ENCODE measurements around the gene PTGDS. TPM values are rescaled to one million over a fixed set of nuclear protein-coding genes. Genes with fewer than 3 reads are reported as not detected.

PTGDS gene
- total and polyA plus RNA-seq, 2 donors (not counting 1 experiment from before 2014, with no cell fraction given): 0.13 TPM; not detected in 1

- no peaks in the 10 kb centered on the region for H4K20me1 ChIP-seq (ENCODE audit: control insufficient read depth, insufficient read depth, low read length, poor library complexity, severe bottlenecking)
- no peak for ATAC-seq (ENCODE audit: low read depth)
- no peak within 1 kb of the TSS for H2AFZ ChIP-seq (ENCODE audit: insufficient read depth, low read depth, low read length, poor library complexity, severe bottlenecking)
- POLR2A ChIA-PET: interaction anchor here (0.6 kb wide), 1 partner anchor 14 kb away, joined by 3 read pairs; no protein-coding TSS in a partner anchor
- intact Hi-C loops (cut with micrococcal nuclease): no loop called here
- no peak within 1 kb of the TSS for H3K27ac ChIP-seq (ENCODE audit: low read length in 2 of 2)
- peaks cover 21% of the 10 kb centered on the region for H3K27me3 Mint-ChIP-seq
- peaks cover 12 to 17% of the 10 kb centered on the region in 2 donors for H3K4me1 ChIP-seq (ENCODE audit: control insufficient read depth in 2 of 2, insufficient read depth in 2 of 2, low read length in 2 of 2)
- no peak for DNase-seq
- H3K4me3 ChIP-seq (ENCODE audit: control extremely low read depth in 1 of 5, extremely low read depth in 1 of 5, insufficient read depth in 1 of 5, low read depth in 2 of 5, low read length in 4 of 5): no peak within 1 kb of the TSS
- H3K4me2 ChIP-seq (replicated peaks; ENCODE audit: low read depth, low read length, poor library complexity, severe bottlenecking): no peak within 1 kb of the TSS
- H3K27me3 ChIP-seq (replicated peaks in 1 of 4; ENCODE audit: control extremely low read depth in 1 of 4, control insufficient read depth in 3 of 4, insufficient read depth in 4 of 4, low read length in 3 of 4): peaks cover 0 to 78% (median 17%) of the 10 kb centered on the region in 4 experiments
- no peaks in the 10 kb centered on the region for H3K9me3 Mint-ChIP-seq (ENCODE audit: insufficient read depth)
- WGBS (ENCODE audit: insufficient coverage): 92% methylated on average over 18 of the region's 18 CpGs
- peaks cover 0 to 13% (median 0%) of the 10 kb centered on the region in 3 donors for H3K9me3 ChIP-seq (ENCODE audit: control extremely low read depth in 1 of 3, control insufficient read depth in 2 of 3, insufficient read depth in 1 of 3, low read length in 2 of 3)
- no peaks in the 10 kb centered on the region for H3K36me3 ChIP-seq (replicated peaks in 1 of 2; ENCODE audit: control extremely low read depth in 1 of 2, control insufficient read depth in 1 of 2, extremely low read depth in 1 of 2, insufficient read depth in 2 of 2, low read length in 1 of 2)
- CTCF ChIA-PET: no interaction called here
- H3K79me2 ChIP-seq (ENCODE audit: control insufficient read depth, insufficient read depth, low read length): no peaks in the 10 kb centered on the region
- H3K4me3 Mint-ChIP-seq: no peak within 1 kb of the TSS
- TF ChIP-seq CTCF (IDR thresholded peaks at IDR 0.05) (no peak), EZH2 (IDR thresholded peaks at IDR 0.05; ENCODE audit: borderline replicate concordance, insufficient read depth, low read depth, low read length, poor library complexity, severe bottlenecking) (no peak)
- H3K9ac ChIP-seq (ENCODE audit: low read length): no peak within 1 kb of the TSS
- peaks cover 7% of the 10 kb centered on the region for H3K4me1 Mint-ChIP-seq
- no peak within 1 kb of the TSS for H3K27ac Mint-ChIP-seq
These were observed 5.1 kb downstream of the PTGDS start, which contains the start of gene LCNL1 for GRCh38 chr9:136982232-136983051. Gene LCNL1, plus strand, starts transcription at chr9:136982993. Its CDS starts 594 bp downstream, at chr9:136983587.

- Histone ChIP-seq H3K9me3 (ENCODE audit: control extremely low read depth in 1 of 3, control insufficient read depth in 2 of 3, insufficient read depth in 1 of 3, low read length in 2 of 3) (peaks cover 0 to 11% (median 0%) of the 10 kb centered on the region in 3 donors), H3K27me3 (replicated peaks in 1 of 4; ENCODE audit: control extremely low read depth in 1 of 4, control insufficient read depth in 3 of 4, insufficient read depth in 4 of 4, low read length in 3 of 4) (peaks cover 0 to 73% (median 17%) of the 10 kb centered on the region in 4 experiments), H3K27ac (ENCODE audit: low read length in 2 of 2) (no peak overlapping the region), H3K4me3 (ENCODE audit: control extremely low read depth in 1 of 5, extremely low read depth in 1 of 5, insufficient read depth in 1 of 5, low read depth in 2 of 5, low read length in 4 of 5) (no peak overlapping the region), H3K36me3 (replicated peaks in 1 of 2; ENCODE audit: control extremely low read depth in 1 of 2, control insufficient read depth in 1 of 2, extremely low read depth in 1 of 2, insufficient read depth in 2 of 2, low read length in 1 of 2) (no peaks in the 10 kb centered on the region), H2AFZ (ENCODE audit: insufficient read depth, low read depth, low read length, poor library complexity, severe bottlenecking) (no peak overlapping the region), H3K9ac (ENCODE audit: low read length) (no peak overlapping the region), H4K20me1 (ENCODE audit: control insufficient read depth, insufficient read depth, low read length, poor library complexity, severe bottlenecking) (no peaks in the 10 kb centered on the region), H3K4me1 (ENCODE audit: control insufficient read depth in 2 of 2, insufficient read depth in 2 of 2, low read length in 2 of 2) (peaks cover 10 to 13% of the 10 kb centered on the region in 2 donors), H3K79me2 (ENCODE audit: control insufficient read depth, insufficient read depth, low read length) (no peaks in the 10 kb centered on the region), H3K4me2 (replicated peaks; ENCODE audit: low read depth, low read length, poor library complexity, severe bottlenecking) (no peak overlapping the region)
- Mint-ChIP-seq H3K27me3 (peaks cover 26% of the 10 kb centered on the region), H3K27ac (no peak overlapping the region), H3K9me3 (ENCODE audit: insufficient read depth) (no peaks in the 10 kb centered on the region), H3K4me1 (peaks cover 6% of the 10 kb centered on the region), H3K4me3 (no peak overlapping the region)
- ATAC-seq (ENCODE audit: low read depth): no peak
- CTCF ChIA-PET: no interaction called here
- POLR2A ChIA-PET: no interaction called here
- no peak for DNase-seq
- TF ChIP-seq EZH2 (IDR thresholded peaks at IDR 0.05; ENCODE audit: borderline replicate concordance, insufficient read depth, low read depth, low read length, poor library complexity, severe bottlenecking) (no peak), CTCF (IDR thresholded peaks at IDR 0.05) (no peak)
- intact Hi-C loops (cut with micrococcal nuclease): no loop called here
- 41% methylated on average over 7 of the region's 9 CpGs for WGBS (ENCODE audit: insufficient coverage)
These were observed 5.9 kb downstream of the PTGDS start for GRCh38 chr9:136983167-136983566.

All from B cell (primary cell).